ENCODE measurements around the gene MRPS22. TPM values are rescaled to one million over a fixed set of nuclear protein-coding genes. Genes with fewer than 3 reads are reported as not detected.

Gene MRPS22
- 10 to 100 TPM; 36.2 to 41.8 TPM for total RNA-seq

- DNase-seq, result peak; percentile 90
- peaks cover 5% of the 10 kb centered on the region for H3K27me3 Mint-ChIP-seq
- H3K9me3 Mint-ChIP-seq, result no peaks in the 10 kb centered on the region
- H3K4me1 Mint-ChIP-seq, result peaks cover 9% of the 10 kb centered on the region
- POLR2A ChIA-PET, result no interaction called here
- peak within 1 kb of the TSS; percentile 2 for H3K4me3 Mint-ChIP-seq
- peaks cover 5% of the 10 kb centered on the region for H3K36me3 Mint-ChIP-seq (ENCODE audit: low read depth)
- H3K27ac Mint-ChIP-seq, result no peak within 1 kb of the TSS
- CTCF ChIA-PET, result interaction anchor here (0.9 to 2.0 kb wide), 4 partner anchors 10 to 408 kb away, joined by 3 to 6 read pairs (median 4); no protein-coding TSS in a partner anchor
These were observed at the start of gene MRPS22 for GRCh38 chr3:139343895-139344856. MRPS22 (plus strand) TSS chr3:139344020; CDS start chr3:139344027, 7 bp downstream.

DNA sequence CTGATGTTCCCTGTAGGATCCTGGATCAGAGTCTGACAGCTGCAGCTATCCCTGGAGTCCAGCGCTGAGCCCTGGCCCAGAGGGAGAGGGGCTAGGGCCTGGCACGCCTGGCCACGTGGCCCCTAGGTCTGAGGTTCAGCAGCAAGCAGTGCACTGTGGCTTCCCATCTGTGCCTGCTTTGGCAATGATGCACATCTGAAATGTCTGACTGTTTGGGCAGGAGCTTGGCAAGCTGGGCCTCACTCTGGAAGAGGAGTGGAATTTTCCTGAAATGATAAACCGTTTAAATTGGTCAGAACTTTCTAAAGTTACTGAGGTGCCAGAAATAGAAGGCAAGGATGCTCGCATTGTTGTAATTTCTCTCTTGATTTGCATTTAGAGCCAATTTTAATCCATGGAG, 48.8 kb upstream of the MRPS22 start:
- H3K9me3 Mint-ChIP-seq, result no peaks in the 10 kb centered on the region
- CTCF ChIA-PET, result interaction anchor here (1.4 kb wide), 1 partner anchor 24 kb away, joined by 3 read pairs; no protein-coding TSS in a partner anchor
- H3K27me3 Mint-ChIP-seq, result no peaks in the 10 kb centered on the region
- H3K27ac Mint-ChIP-seq, result no peak overlapping the region
- H3K4me3 Mint-ChIP-seq, result no peak overlapping the region
- no peaks in the 10 kb centered on the region for H3K4me1 Mint-ChIP-seq
- H3K36me3 Mint-ChIP-seq (ENCODE audit: low read depth), result no peaks in the 10 kb centered on the region
- no peak for DNase-seq
- POLR2A ChIA-PET, result no interaction called here

DNA sequence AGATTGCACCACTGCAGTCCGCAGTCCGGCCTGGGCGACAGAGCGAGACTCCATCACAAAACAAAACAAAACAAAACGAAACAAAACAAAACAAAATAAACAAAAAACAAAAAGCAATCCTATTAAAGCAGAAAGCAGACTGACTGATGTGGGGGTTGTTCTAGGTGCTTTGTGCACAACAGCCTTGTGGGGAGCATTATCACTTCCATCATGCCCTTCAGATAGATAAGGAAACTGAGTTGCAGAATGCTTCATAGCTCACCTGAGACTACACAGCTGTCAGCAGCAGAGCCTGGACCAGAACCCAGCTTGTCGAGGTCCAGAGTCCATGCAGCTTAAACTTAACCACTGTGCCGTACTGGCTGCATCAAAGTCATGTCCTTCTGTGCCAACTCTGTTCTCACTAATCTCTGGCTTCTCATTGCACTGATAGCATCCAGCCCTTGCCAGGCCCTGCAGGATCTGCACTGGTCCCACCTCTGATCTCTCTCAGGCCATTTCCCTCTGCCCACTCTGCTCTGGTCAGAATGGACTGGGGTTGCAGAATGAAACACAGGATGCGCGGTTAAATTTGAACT, 47.6 kb upstream of the MRPS22 start:
- ChIA-PET CTCF (interaction anchor here (1.4 kb wide), 1 partner anchor 23 kb away, joined by 3 read pairs; no protein-coding TSS in a partner anchor), POLR2A (interaction anchor here (0.7 kb wide), 1 partner anchor 114 kb away, joined by 3 read pairs; no protein-coding TSS in a partner anchor)
- H3K27ac Mint-ChIP-seq, result no peak overlapping the region
- no peaks in the 10 kb centered on the region for H3K9me3 Mint-ChIP-seq
- no peak overlapping the region for H3K4me3 Mint-ChIP-seq
- DNase-seq, result no peak
- no peaks in the 10 kb centered on the region for H3K4me1 Mint-ChIP-seq
- no peaks in the 10 kb centered on the region for H3K27me3 Mint-ChIP-seq
- H3K36me3 Mint-ChIP-seq (ENCODE audit: low read depth), result no peaks in the 10 kb centered on the region

- Mint-ChIP-seq H3K27ac (no peak overlapping the region), H3K9me3 (no peaks in the 10 kb centered on the region), H3K36me3 (ENCODE audit: low read depth) (no peaks in the 10 kb centered on the region), H3K4me3 (no peak overlapping the region), H3K27me3 (peaks cover 1% of the 10 kb centered on the region), H3K4me1 (peaks cover 8% of the 10 kb centered on the region)
- ChIA-PET CTCF (interaction anchor here (1.2 kb wide), 1 partner anchor 12 kb away, joined by 4 read pairs; no protein-coding TSS in a partner anchor), POLR2A (no interaction called here)
- DNase-seq, result no peak
These were observed 46.1 kb upstream of the MRPS22 start for GRCh38 chr3:139297588-139298311.

DNA sequence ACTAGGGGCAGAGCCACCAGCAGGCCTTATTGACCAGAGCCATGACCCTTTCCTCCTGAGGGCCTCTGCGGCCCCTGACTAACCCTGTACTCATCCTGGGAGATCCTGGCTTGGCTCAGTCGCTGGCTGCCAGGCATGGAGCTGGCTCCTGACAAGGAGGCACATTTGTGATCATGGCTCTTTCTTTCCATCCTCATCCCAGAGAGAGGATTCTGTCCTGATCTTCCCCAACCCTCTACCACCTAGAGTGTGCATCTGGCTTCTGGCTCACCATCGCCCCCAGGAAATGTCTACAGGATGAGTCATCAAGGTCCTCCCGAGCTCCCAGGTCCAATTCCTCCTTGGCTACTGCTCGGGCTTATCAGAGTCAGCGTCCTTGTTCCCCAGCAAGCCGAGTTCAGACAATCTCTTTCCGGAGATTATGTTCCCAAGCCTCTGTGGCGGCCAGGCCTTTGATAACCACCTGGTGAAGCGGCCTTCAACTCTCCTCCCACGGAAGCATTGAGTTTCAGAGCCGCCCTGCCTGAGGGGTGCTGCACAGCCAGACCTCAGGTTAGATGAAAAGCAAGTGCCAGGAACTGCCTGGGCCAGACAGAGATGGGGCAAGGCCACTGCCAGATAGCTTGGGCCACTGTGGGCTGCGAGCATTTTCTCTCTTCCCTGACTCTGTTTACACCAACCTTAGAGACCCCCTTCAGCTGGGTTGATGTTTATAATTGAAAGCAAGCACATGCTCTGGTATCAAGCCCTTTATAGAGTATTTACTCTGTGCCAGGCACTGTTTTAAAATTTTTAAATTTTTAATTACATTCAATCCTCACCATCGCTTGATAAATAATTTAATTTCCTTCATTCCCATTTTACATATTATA, 44.3 kb upstream of the MRPS22 start:
- DNase-seq, result no peak
- no peak overlapping the region for H3K4me3 Mint-ChIP-seq
- ChIA-PET CTCF (no interaction called here), POLR2A (no interaction called here)
- H3K9me3 Mint-ChIP-seq, result no peaks in the 10 kb centered on the region
- no peaks in the 10 kb centered on the region for H3K36me3 Mint-ChIP-seq (ENCODE audit: low read depth)
- H3K4me1 Mint-ChIP-seq, result peaks cover 10% of the 10 kb centered on the region
- no peak overlapping the region for H3K27ac Mint-ChIP-seq
- H3K27me3 Mint-ChIP-seq, result peaks cover 2% of the 10 kb centered on the region

GRCh38 chr3:139300416-139300815, 43.4 kb upstream of the MRPS22 start:
- no peaks in the 10 kb centered on the region for H3K9me3 Mint-ChIP-seq
- H3K27ac Mint-ChIP-seq, result no peak overlapping the region
- H3K4me1 Mint-ChIP-seq, result peaks cover 10% of the 10 kb centered on the region
- ChIA-PET POLR2A (no interaction called here), CTCF (no interaction called here)
- no peak overlapping the region for H3K4me3 Mint-ChIP-seq
- no peak for DNase-seq
- peaks cover 2% of the 10 kb centered on the region for H3K27me3 Mint-ChIP-seq
- no peaks in the 10 kb centered on the region for H3K36me3 Mint-ChIP-seq (ENCODE audit: low read depth)

GRCh38 chr3:139301183-139301582, 42.6 kb upstream of the MRPS22 start:
- H3K27me3 Mint-ChIP-seq, result peaks cover 2% of the 10 kb centered on the region
- no peaks in the 10 kb centered on the region for H3K36me3 Mint-ChIP-seq (ENCODE audit: low read depth)
- H3K27ac Mint-ChIP-seq, result no peak overlapping the region
- DNase-seq, result no peak
- POLR2A ChIA-PET, result no interaction called here
- CTCF ChIA-PET, result interaction anchor here (1.4 to 1.8 kb wide), 2 partner anchors 9 to 14 kb away, joined by 3 to 4 read pairs; no protein-coding TSS in a partner anchor
- peaks cover 10% of the 10 kb centered on the region for H3K4me1 Mint-ChIP-seq
- H3K9me3 Mint-ChIP-seq, result no peaks in the 10 kb centered on the region
- H3K4me3 Mint-ChIP-seq, result no peak overlapping the region

- ChIA-PET POLR2A (no interaction called here), CTCF (interaction anchor here (1.4 to 1.8 kb wide), 3 partner anchors 10 to 21 kb away, joined by 3 to 4 read pairs (median 3); no protein-coding TSS in a partner anchor)
These were observed 42.2 kb upstream of the MRPS22 start for GRCh38 chr3:139301654-139302053.

DNA sequence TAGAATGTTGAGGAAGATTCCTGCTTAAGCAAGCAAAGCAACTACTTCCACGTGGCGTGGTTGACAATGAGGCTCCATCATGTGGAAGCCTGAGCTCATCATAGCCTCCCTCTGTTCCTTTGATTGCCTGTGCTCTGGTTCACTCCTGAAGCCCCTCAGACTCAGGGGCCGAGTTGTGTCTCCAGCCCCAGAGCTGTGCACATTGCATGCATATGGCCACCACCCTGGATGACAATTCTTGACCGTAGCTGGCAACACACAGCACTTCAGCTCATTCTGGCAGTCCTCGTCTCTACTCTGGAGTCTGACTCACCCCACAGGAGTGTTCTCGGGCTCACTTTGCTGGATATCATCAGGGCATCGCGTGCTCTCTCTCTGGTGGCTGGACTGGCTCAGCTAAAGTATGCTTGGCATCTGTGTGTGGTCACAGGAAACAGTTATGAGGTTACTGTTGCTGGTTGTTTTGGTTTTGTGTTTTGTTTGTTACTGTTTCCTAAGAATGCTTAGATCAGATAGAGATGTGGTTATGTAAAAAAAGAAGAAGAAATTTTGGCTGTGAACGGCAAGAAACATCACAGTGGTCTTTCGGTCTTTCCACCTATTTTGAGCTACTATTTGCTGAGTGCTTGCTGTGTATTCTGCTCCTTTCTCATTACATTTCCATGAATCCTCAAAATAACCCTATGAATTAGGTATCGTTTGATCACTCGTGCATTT, 41.6 kb upstream of the MRPS22 start:
- peak; percentile 13 for DNase-seq
- ChIA-PET CTCF (interaction anchor here (1.4 to 1.8 kb wide), 4 partner anchors 10 to 21 kb away, joined by 3 to 4 read pairs (median 4); no protein-coding TSS in a partner anchor), POLR2A (no interaction called here)
- H3K36me3 Mint-ChIP-seq (ENCODE audit: low read depth), result no peaks in the 10 kb centered on the region
- no peak overlapping the region for H3K4me3 Mint-ChIP-seq
- peaks cover 10% of the 10 kb centered on the region for H3K4me1 Mint-ChIP-seq
- peaks cover 2% of the 10 kb centered on the region for H3K27me3 Mint-ChIP-seq
- peak overlapping the region; percentile 55 for H3K27ac Mint-ChIP-seq
- H3K9me3 Mint-ChIP-seq, result no peaks in the 10 kb centered on the region

More at GRCh38 chr3:139301654-139302053, 42.2 kb upstream of the MRPS22 start:
- no peak for DNase-seq
- Mint-ChIP-seq H3K9me3 (no peaks in the 10 kb centered on the region), H3K36me3 (ENCODE audit: low read depth) (no peaks in the 10 kb centered on the region), H3K27me3 (peaks cover 2% of the 10 kb centered on the region), H3K4me1 (peaks cover 10% of the 10 kb centered on the region), H3K4me3 (no peak overlapping the region), H3K27ac (no peak overlapping the region)

- ChIA-PET CTCF (interaction anchor here (1.6 to 1.7 kb wide), 2 partner anchors 12 to 20 kb away, joined by 3 to 4 read pairs; no protein-coding TSS in a partner anchor), POLR2A (no interaction called here)
- peaks cover 2% of the 10 kb centered on the region for H3K27me3 Mint-ChIP-seq
- no peak overlapping the region for H3K27ac Mint-ChIP-seq
- H3K9me3 Mint-ChIP-seq, result no peaks in the 10 kb centered on the region
- H3K36me3 Mint-ChIP-seq (ENCODE audit: low read depth), result no peaks in the 10 kb centered on the region
- H3K4me3 Mint-ChIP-seq, result no peak overlapping the region
- no peak for DNase-seq
- H3K4me1 Mint-ChIP-seq, result peaks cover 10% of the 10 kb centered on the region
These were observed 41.1 kb upstream of the MRPS22 start for GRCh38 chr3:139302801-139303113.

- Mint-ChIP-seq H3K36me3 (ENCODE audit: low read depth) (no peaks in the 10 kb centered on the region), H3K4me1 (peaks cover 10% of the 10 kb centered on the region), H3K4me3 (no peak overlapping the region), H3K27ac (no peak overlapping the region), H3K9me3 (no peaks in the 10 kb centered on the region), H3K27me3 (peaks cover 2% of the 10 kb centered on the region)
- DNase-seq, result no peak
- ChIA-PET CTCF (interaction anchor here (0.6 to 1.7 kb wide), 3 partner anchors 11 to 105 kb away, joined by 3 to 4 read pairs (median 3); no protein-coding TSS in a partner anchor), POLR2A (no interaction called here)
These were observed 40.6 kb upstream of the MRPS22 start for GRCh38 chr3:139303216-139303615.

Data from activated CD4-positive, alpha-beta T cell treated with anti-CD3 and anti-CD28 coated beads, Interleukin-2, amount 10 ng/mL, durations not matched to agents 7 days and 5 days (primary cell).